Stimulated activated CD8-positive, alpha-beta memory T cell treated with anti-CD3 and anti-CD28 coated beads, Interleukin-4, amount 100 ng/mL, for 1 hour (primary cell): ENCODE measurements around the gene ABI3.

Source experiments
- DNase-seq, 2 donors: peaks; one replicate each; pipeline ENCODE4 v3.0.0-alpha.2; 2020; ENCODE audit warnings: low read depth in 2 of 2, low spot score in 1 of 2

ABI3 gene

GRCh38 chr17:49196520-49196919 lies 14.0 kb upstream of the ABI3 start:
- no peak for DNase-seq

GRCh38 chr17:49197346-49197998 lies 13.0 kb upstream of the ABI3 start:
- no peak for DNase-seq

GRCh38 chr17:49198211-49198610 lies 12.3 kb upstream of the ABI3 start:
- DNase-seq: no peak

GRCh38 chr17:49200423-49201083 lies 10.0 kb upstream of the ABI3 start:
- no peak for DNase-seq

- DNase-seq: no peak
These were observed 9.0 kb upstream of the ABI3 start for GRCh38 chr17:49201481-49201927.

DNA sequence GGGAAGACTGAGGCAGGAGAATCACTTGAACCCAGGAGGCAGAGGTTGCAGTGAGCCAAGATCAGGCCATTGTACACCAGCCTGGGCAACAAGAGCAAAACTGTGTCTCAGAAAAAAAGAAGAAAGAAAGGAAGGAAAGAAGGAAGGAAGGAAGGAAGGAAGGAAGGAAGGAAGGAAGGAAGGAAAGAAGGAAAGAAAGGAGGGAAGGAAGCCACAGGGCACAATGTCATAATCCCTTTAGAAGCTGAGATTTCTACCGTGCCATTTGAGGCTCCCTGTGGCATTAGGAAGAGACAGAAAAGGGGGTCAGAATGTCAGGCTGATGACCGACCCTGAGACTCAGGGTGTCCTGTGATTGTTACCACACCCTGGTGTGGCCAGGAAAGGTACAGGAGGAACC lies 6.7 kb upstream of the ABI3 start:
- no peak for DNase-seq

- DNase-seq: no peak
These were observed 6.0 kb upstream of the ABI3 start for GRCh38 chr17:49204516-49204915.

- no peak for DNase-seq
These were observed 1.4 kb upstream of the ABI3 start for GRCh38 chr17:49209061-49209571.

- DNase-seq: no peak
These were observed 2.9 kb downstream of the ABI3 start for GRCh38 chr17:49213399-49213798.

GRCh38 chr17:49213847-49214246 lies 3.3 kb downstream of the ABI3 start:
- no peak for DNase-seq

- no peak for DNase-seq
These were observed 4.3 kb downstream of the ABI3 start for GRCh38 chr17:49214676-49215360.

- no peak for DNase-seq
These were observed 6.0 kb downstream of the ABI3 start for GRCh38 chr17:49216482-49216881.

DNA sequence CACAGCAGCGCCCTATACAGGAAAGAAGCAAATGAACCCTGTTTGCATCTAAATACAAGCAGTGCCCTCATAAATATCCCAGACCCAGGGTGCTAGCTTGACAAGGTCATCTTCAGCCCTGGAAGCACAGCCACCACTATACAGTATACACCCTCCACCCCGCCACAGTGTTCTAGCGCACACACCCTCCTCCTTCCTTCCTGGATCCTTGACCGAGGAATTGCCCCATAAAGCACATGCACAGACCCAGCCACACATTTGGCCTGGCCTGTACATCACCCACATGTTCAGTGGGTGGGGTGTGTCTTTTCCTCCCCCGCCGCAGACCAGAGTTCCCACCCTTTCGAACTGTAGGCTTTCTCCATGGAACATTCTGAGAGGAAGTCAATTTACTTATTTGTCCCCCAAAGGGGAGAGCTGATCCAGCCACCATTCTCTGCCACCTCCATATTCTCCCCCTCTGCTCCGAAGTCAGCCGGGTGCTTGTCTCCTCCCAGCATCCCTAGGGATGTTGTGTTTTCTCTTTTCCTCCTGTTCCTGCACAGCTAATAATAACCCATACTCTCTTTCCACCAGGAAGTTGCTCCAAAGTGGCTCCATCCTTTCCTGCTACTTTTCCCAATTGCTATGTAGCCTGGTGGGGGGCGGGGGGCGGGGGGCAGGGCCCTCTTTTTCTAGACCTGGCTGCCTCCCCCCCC lies 6.6 kb downstream of the ABI3 start:
- DNase-seq: no peak

GRCh38 chr17:49217651-49218413 lies 7.3 kb downstream of the ABI3 start:
- peak in 1 of 2 donors; percentile 60 for DNase-seq

DNA sequence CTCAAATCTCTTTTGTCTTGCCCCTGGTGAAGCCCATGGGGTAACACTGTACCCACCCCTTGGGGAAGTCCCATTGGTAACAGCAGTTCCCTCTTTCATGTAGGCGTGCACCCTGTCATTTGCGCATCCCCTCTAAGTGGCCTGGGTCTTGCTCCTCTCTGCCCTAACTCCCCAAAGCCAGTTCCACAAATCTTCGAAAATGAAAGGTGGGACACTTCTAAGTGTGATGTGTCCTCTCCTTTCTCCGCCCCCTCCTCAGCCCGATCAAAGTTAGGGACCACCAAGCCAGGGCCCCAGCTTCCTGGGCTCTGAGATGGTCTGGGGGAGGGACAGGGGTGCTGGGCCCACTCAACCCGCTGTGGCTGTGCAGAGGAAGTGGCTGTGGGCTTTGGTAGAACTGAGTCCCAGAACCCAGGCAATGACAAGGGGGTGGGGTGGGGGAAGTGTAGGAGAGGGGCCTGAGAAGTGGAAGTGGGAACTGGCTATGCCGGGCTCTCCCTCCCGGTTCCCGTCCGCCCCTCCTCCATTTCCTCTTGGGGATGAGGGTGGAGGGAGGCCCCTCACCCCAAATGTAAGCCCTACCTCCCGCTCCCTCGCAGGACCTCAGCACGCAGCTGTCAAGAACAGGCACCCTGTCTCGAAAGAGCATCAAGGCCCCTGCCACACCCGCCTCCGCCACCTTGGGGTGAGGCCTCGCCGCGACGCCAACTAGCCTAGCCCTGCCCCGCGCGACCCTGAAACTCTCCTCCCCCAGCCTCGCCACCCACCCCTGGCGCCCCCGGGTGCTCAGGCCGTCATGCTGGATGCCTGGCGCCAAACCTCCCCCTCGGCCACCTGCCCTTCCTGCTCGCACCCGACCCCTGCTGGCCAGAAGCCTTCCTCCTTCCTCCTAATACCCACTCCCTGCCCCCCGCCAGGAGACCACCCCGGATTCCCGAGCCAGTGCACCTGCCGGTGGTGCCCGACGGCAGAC lies 8.7 kb downstream of the ABI3 start:
- DNase-seq: no peak

- no peak for DNase-seq
These were observed 9.5 kb downstream of the ABI3 start for GRCh38 chr17:49219987-49220386.

DNA sequence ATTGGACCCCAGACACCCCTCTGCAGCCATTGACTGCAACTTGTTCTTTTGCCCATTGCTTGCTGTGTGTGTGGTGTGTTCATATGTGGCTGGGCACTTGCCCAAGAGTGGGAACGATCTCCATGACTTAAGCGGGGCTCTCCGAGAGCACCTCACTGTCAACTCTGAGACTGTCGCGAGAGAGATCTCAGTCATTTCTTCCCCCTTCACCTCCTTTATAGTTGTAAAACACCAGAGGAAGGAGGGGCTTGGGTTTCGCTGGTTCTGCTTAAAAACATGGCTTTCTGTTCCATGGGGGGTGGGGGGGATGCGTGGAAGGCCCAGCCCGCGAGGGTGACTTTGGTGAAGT lies 12.6 kb downstream of the ABI3 start:
- DNase-seq: no peak

DNA sequence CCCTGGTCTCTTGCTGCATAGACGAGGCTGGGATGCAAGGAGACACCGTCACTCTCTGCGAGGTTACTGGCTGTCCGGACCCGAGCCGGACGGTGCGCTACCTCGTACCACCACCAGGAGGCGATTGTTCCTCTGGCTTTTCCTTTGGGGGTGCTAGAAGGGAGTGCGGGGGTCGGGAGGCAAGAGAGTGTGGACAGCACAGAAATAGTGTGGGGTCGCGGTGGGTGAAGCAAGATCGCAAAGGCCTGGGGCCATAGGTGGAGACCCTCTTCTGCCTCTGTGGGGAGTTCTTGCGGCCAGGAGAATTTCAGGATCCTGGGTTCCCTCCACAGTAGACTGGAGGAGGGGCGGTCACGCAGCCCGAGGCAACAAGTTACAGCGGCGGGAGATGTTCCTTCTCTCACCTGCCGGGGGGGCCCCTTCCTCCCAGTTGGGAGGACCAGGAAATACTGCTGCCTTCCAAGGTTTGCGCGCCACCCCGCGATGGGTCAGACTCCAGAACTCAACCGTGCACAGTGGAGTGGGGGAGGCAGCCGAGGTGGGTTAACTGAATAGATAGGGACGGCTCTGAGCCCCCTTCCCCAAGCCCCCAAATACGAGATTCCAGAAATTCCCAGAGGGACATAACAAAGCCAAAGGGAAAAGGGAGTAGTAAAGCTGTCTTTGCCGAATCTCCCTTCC lies 13.2 kb downstream of the ABI3 start:
- DNase-seq: no peak
